Natural killer cell (primary cell): ENCODE data around the gene SYT10. TPM values are rescaled to one million over a fixed set of nuclear protein-coding genes. Genes with fewer than 3 reads are reported as not detected.
"Not testable (repeated sequence)": the region's sequence is repeated elsewhere in the genome, so short reads cannot be mapped to it uniquely, and the experiment has no call there.

Experiments
- ATAC-seq, 3 donors: fragments of 150-1000 bp in 2 of 3; fragments of 200-7000 bp in 1 of 3; cut with Tn5 transposase; 1 replicate in 1 of 3; 2 replicates in 2 of 3; pipeline ENCODE4 v1.10.0; 2021; ENCODE audit warnings: mild to moderate bottlenecking in 2 of 3, moderate library complexity in 2 of 3
- DNase-seq, 2 donors: peaks; one replicate each; pipeline versions ENCODE4 v3.0.0 to v3.0.0-alpha.2; 2013 to 2021; ENCODE audit warnings: mixed read lengths in 1 of 2
- H3K27ac ChIP-seq: one replicate; pipeline ENCODE4 v1.5.1; 2013; ENCODE audit warnings: mild to moderate bottlenecking, low read length
- H3K27me3 ChIP-seq: one replicate; pipeline ENCODE4 v1.6.1; 2013; ENCODE audit warnings: low read length; ENCODE audit not compliant: control insufficient read depth, insufficient read depth
- H3K36me3 ChIP-seq: one replicate; pipeline ENCODE4 v1.6.1; 2013; ENCODE audit warnings: low read length; ENCODE audit not compliant: control insufficient read depth, insufficient read depth
- H3K4me1 ChIP-seq: one replicate; pipeline ENCODE4 v1.6.1; 2013; ENCODE audit warnings: low read length; ENCODE audit not compliant: control insufficient read depth, insufficient read depth
- H3K4me3 ChIP-seq: one replicate; pipeline ENCODE4 v1.5.1; 2013; ENCODE audit warnings: low read length
- H3K9me3 ChIP-seq: one replicate; pipeline ENCODE4 v1.6.1; 2013; ENCODE audit warnings: low read length; ENCODE audit not compliant: control insufficient read depth, insufficient read depth
- H3K27ac Mint-ChIP-seq, 2 donors: one replicate each; pipeline ENCODE4 v1.8.0; 2022; ENCODE audit warnings: mild to moderate bottlenecking in 2 of 2, mixed read lengths in 2 of 2, moderate library complexity in 1 of 2
- H3K27me3 Mint-ChIP-seq, 2 donors: one replicate each; pipeline ENCODE4 v1.8.0; 2022; ENCODE audit warnings: low read depth in 2 of 2, mixed read lengths in 2 of 2
- H3K36me3 Mint-ChIP-seq: one replicate; pipeline ENCODE4 v1.8.0; 2022; ENCODE audit warnings: mixed read lengths
- H3K4me1 Mint-ChIP-seq, 2 donors: one replicate each; pipeline ENCODE4 v1.8.0; 2022; ENCODE audit warnings: mixed read lengths in 2 of 2
- H3K4me3 Mint-ChIP-seq: one replicate; pipeline ENCODE4 v1.8.0; 2022; ENCODE audit warnings: mild to moderate bottlenecking, moderate library complexity, mixed read lengths
- H3K9me3 Mint-ChIP-seq, 2 donors: one replicate each; pipeline ENCODE4 v1.8.0; 2022; ENCODE audit warnings: mixed read lengths in 2 of 2
- CTCF ChIP-seq: fragments of 200-600 bp; IDR thresholded peaks from one replicate; pipeline ENCODE4 v1.8.0; 2022; ENCODE audit warnings: antibody characterized with exemption
- WGBS: methylation state at CpG from one replicate; pipeline ENCODE4 v1.1.7; 2013; ENCODE audit warnings: missing lambda C conversion rate; ENCODE audit not compliant: insufficient coverage; 5-methylcytosine and 5-hydroxymethylcytosine counted together
- intact Hi-C: fragments of 100-400 bp; cut with micrococcal nuclease; formaldehyde crosslinking; loops from one replicate; pipeline ENCODE4 v1.14.2; 2022
- total RNA-seq, 4 donors: library from RNA; stranded (reverse); fragments of 120-200 nt in 1 of 4; gene quantifications; one replicate each; pipeline versions ENCODE4 v1.2.3 to v1.2.4, GENCODE V29; 2013 to 2022

Gene SYT10
- total RNA-seq, 3 donors from 2014 or later (not counting 1 experiment from before 2014, with no cell fraction given) = not detected

GRCh38 chr12:33429468-33429867 lies 10.2 kb downstream of the SYT10 start:
- TF ChIP-seq CTCF = no peak
- Mint-ChIP-seq H3K9me3 (peaks cover 4% of the 10 kb centered on the region in 2 donors), H3K27ac (no peak overlapping the region), H3K4me3 (no peak overlapping the region), H3K36me3 (no peaks in the 10 kb centered on the region), H3K27me3 (no peaks in the 10 kb centered on the region), H3K4me1 (no peaks in the 10 kb centered on the region)
- Histone ChIP-seq H3K4me1 (no peaks in the 10 kb centered on the region), H3K9me3 (no peaks in the 10 kb centered on the region), H3K27me3 (no peaks in the 10 kb centered on the region), H3K27ac (no peak overlapping the region), H3K4me3 (no peak overlapping the region), H3K36me3 (no peaks in the 10 kb centered on the region)
- intact Hi-C loops = no loop called here
- ATAC-seq (no peak), DNase-seq (no peak)
- WGBS = 86% methylated on average over 2 of the region's 2 CpGs

- Mint-ChIP-seq H3K36me3 (no peaks in the 10 kb centered on the region), H3K4me3 (no peak overlapping the region), H3K27ac (no peak overlapping the region), H3K9me3 (peaks cover 4% of the 10 kb centered on the region in 2 donors), H3K4me1 (no peaks in the 10 kb centered on the region), H3K27me3 (no peaks in the 10 kb centered on the region)
- intact Hi-C loops = no loop called here
- TF ChIP-seq CTCF = no peak
- no peaks in the 10 kb centered on the region for H3K27me3 ChIP-seq
- H3K9me3 ChIP-seq = no peaks in the 10 kb centered on the region
- no peaks in the 10 kb centered on the region for H3K36me3 ChIP-seq
- ATAC-seq (no peak), DNase-seq (no peak)
- WGBS = 75% methylated on average over 1 of the region's 2 CpGs
- H3K27ac ChIP-seq = no peak overlapping the region
- H3K4me1 ChIP-seq = no peaks in the 10 kb centered on the region
- H3K4me3 ChIP-seq = no peak overlapping the region
These were observed 12.5 kb downstream of the SYT10 start for GRCh38 chr12:33427071-33427470.

GRCh38 chr12:33423706-33424105 lies 15.9 kb downstream of the SYT10 start:
- no peaks in the 10 kb centered on the region for H3K27me3 ChIP-seq
- Mint-ChIP-seq H3K36me3 (no peaks in the 10 kb centered on the region), H3K4me3 (no peak overlapping the region), H3K27ac (no peak overlapping the region), H3K4me1 (no peaks in the 10 kb centered on the region), H3K27me3 (no peaks in the 10 kb centered on the region), H3K9me3 (peaks cover 0 to 2% of the 10 kb centered on the region in 2 donors)
- H3K9me3 ChIP-seq = no peaks in the 10 kb centered on the region
- no peak for TF ChIP-seq CTCF
- DNase-seq (no peak), ATAC-seq (no peak)
- H3K27ac ChIP-seq = no peak overlapping the region
- H3K4me3 ChIP-seq = no peak overlapping the region
- 100% methylated on average over 1 of the region's 1 CpG for WGBS
- intact Hi-C loops = no loop called here
- H3K4me1 ChIP-seq = no peaks in the 10 kb centered on the region
- no peaks in the 10 kb centered on the region for H3K36me3 ChIP-seq

- H3K27me3 Mint-ChIP-seq, ATAC-seq, H3K4me3 Mint-ChIP-seq, H3K4me1 Mint-ChIP-seq, H3K27me3 ChIP-seq, H3K27ac ChIP-seq, H3K27ac Mint-ChIP-seq, H3K4me1 ChIP-seq, H3K9me3 ChIP-seq, H3K36me3 Mint-ChIP-seq, intact Hi-C loops, H3K4me3 ChIP-seq, DNase-seq, H3K36me3 ChIP-seq: not testable (repeated sequence)
- H3K9me3 Mint-ChIP-seq = peaks cover 9 to 12% of the 10 kb centered on the region in 2 donors
- 84% methylated on average over 3 of the region's 6 CpGs for WGBS
These were observed 27.2 kb downstream of the SYT10 start for GRCh38 chr12:33412410-33412809.
